Vagina (tissue), 2 donors: ENCODE data around the gene FRMPD4. TPM values are rescaled to one million over a fixed set of nuclear protein-coding genes. Genes with fewer than 3 reads are reported as not detected.
"Not testable (repeated sequence)": the region's sequence is repeated elsewhere in the genome, so short reads cannot be mapped to it uniquely, and the experiment has no call there.

ENCODE experiments used
- DNase-seq, 2 donors: peaks; one replicate each; pipeline ENCODE4 v3.0.0-alpha.2; 2017; ENCODE audit errors: extremely low spot score in 2 of 2
- H3K27ac ChIP-seq: fragments of 200-600 bp; sonication (generic); one replicate; pipeline ENCODE4 v1.5.1; 2019
- H3K27me3 ChIP-seq: fragments of 200-600 bp; sonication (generic); one replicate; pipeline ENCODE4 v1.5.1; 2019
- H3K36me3 ChIP-seq, 2 donors: fragments of 200-600 bp; sonication (generic); one replicate each; pipeline ENCODE4 v1.5.1; 2017 to 2019
- H3K4me1 ChIP-seq: fragments of 200-600 bp; sonication (generic); one replicate; pipeline ENCODE4 v1.5.1; 2019
- H3K4me3 ChIP-seq, 2 donors: fragments of 200-600 bp; sonication (generic); 1 replicate in 1 of 2; 2 replicates in 1 of 2; pipeline ENCODE4 v1.5.1; 2016 to 2019
- H3K9me3 ChIP-seq: fragments of 200-600 bp; sonication (generic); one replicate; pipeline ENCODE4 v1.5.1; 2019
- CTCF ChIP-seq, 3 experiments: fragments of 450-650 bp in 2 of 3; fragments of 200-600 bp in 1 of 3; sonication (generic) in 1 of 3; IDR thresholded peaks; one replicate each; pipeline ENCODE4 v1.5.1; 2017 to 2019; ENCODE audit warnings: antibody characterized with exemption in 3 of 3, mild to moderate bottlenecking in 2 of 3, moderate library complexity in 2 of 3
- POLR2A ChIP-seq, 2 donors: fragments of 450-650 bp; IDR thresholded peaks; one replicate each; pipeline ENCODE4 v1.6.1; 2017; ENCODE audit warnings: antibody characterized with exemption in 2 of 2, mild to moderate bottlenecking in 2 of 2, moderate library complexity in 2 of 2
- POLR2AphosphoS5 ChIP-seq, 2 donors: sonication (generic); formaldehyde crosslinking; IDR thresholded peaks; one replicate each; pipeline ENCODE4 v1.9.0; 2017; ENCODE audit warnings: antibody characterized with exemption in 2 of 2, mild to moderate bottlenecking in 2 of 2, low read depth in 1 of 2; ENCODE audit not compliant: insufficient read depth in 1 of 2
- intact Hi-C: fragments of 100-400 bp; cut with DNase I; formaldehyde crosslinking; loops from one replicate; pipeline ENCODE4 v1.15.1; 2023
- total RNA-seq: library from RNA; depleted of rRNA; stranded (reverse); fragments of >200 nt; gene quantifications from one replicate; pipeline ENCODE4 v1.2.3, GENCODE V29; 2016

Gene FRMPD4
- total RNA-seq, 1 donor from 2014 or later: not detected

GRCh38 chrX:12162420-12162819, 24.1 kb downstream of the FRMPD4 start:
- Histone ChIP-seq H3K36me3 (no peaks in the 10 kb centered on the region), H3K27me3 (no peaks in the 10 kb centered on the region), H3K9me3 (no peaks in the 10 kb centered on the region), H3K4me1 (no peaks in the 10 kb centered on the region), H3K27ac (no peak overlapping the region), H3K4me3 (no peak overlapping the region)
- no peak for DNase-seq
- TF ChIP-seq POLR2A (IDR thresholded peaks at IDR 0.05): no peak
- TF ChIP-seq POLR2AphosphoS5 (IDR thresholded peaks at IDR 0.05; ENCODE audit: insufficient read depth in 1 of 2, low read depth in 1 of 2): no peak
- intact Hi-C loops: no loop called here

- H3K9me3 ChIP-seq, H3K27me3 ChIP-seq, H3K36me3 ChIP-seq, H3K27ac ChIP-seq, DNase-seq, intact Hi-C loops, H3K4me3 ChIP-seq, H3K4me1 ChIP-seq: not testable (repeated sequence)
Observed at GRCh38 chrX:12164180-12164579, 25.9 kb downstream of the FRMPD4 start.

GRCh38 chrX:12170755-12171154, 32.5 kb downstream of the FRMPD4 start:
- Histone ChIP-seq H3K27ac (no peak overlapping the region), H3K4me3 (no peak overlapping the region), H3K4me1 (no peaks in the 10 kb centered on the region), H3K9me3 (no peaks in the 10 kb centered on the region), H3K36me3 (no peaks in the 10 kb centered on the region), H3K27me3 (no peaks in the 10 kb centered on the region)
- intact Hi-C loops: no loop called here
- TF ChIP-seq CTCF (IDR thresholded peaks at IDR 0.05): no peak
- no peak for TF ChIP-seq POLR2A (IDR thresholded peaks at IDR 0.05)
- no peak for TF ChIP-seq POLR2AphosphoS5 (IDR thresholded peaks at IDR 0.05; ENCODE audit: insufficient read depth in 1 of 2, low read depth in 1 of 2)
- no peak for DNase-seq

- H3K27me3 ChIP-seq: no peaks in the 10 kb centered on the region
- DNase-seq: no peak
- intact Hi-C loops: no loop called here
- no peaks in the 10 kb centered on the region for H3K9me3 ChIP-seq
- no peaks in the 10 kb centered on the region for H3K4me1 ChIP-seq
- no peak for TF ChIP-seq CTCF (IDR thresholded peaks at IDR 0.05)
- TF ChIP-seq POLR2A (IDR thresholded peaks at IDR 0.05): no peak
- TF ChIP-seq POLR2AphosphoS5 (IDR thresholded peaks at IDR 0.05; ENCODE audit: insufficient read depth in 1 of 2, low read depth in 1 of 2): no peak
- H3K36me3 ChIP-seq: no peaks in the 10 kb centered on the region
- no peak overlapping the region for H3K27ac ChIP-seq
- H3K4me3 ChIP-seq: no peak overlapping the region
Observed at GRCh38 chrX:12174358-12174757, 36.1 kb downstream of the FRMPD4 start.

- no peak for DNase-seq
- Histone ChIP-seq H3K4me1 (no peaks in the 10 kb centered on the region), H3K27ac (no peak overlapping the region), H3K4me3 (no peak overlapping the region), H3K27me3 (no peaks in the 10 kb centered on the region), H3K9me3 (no peaks in the 10 kb centered on the region), H3K36me3 (no peaks in the 10 kb centered on the region)
- intact Hi-C loops: no loop called here
- TF ChIP-seq POLR2AphosphoS5 (IDR thresholded peaks at IDR 0.05; ENCODE audit: insufficient read depth in 1 of 2, low read depth in 1 of 2) (no peak), CTCF (IDR thresholded peaks at IDR 0.05) (no peak), POLR2A (IDR thresholded peaks at IDR 0.05) (no peak)
Observed at GRCh38 chrX:12197030-12197429, 58.8 kb downstream of the FRMPD4 start.

GRCh38 chrX:12206413-12206812, 68.1 kb downstream of the FRMPD4 start:
- intact Hi-C loops: no loop called here

More at GRCh38 chrX:12206413-12206812, 68.1 kb downstream of the FRMPD4 start:
- Histone ChIP-seq H3K4me1 (no peaks in the 10 kb centered on the region), H3K4me3 (no peak overlapping the region), H3K36me3 (no peaks in the 10 kb centered on the region), H3K27me3 (no peaks in the 10 kb centered on the region), H3K9me3 (no peaks in the 10 kb centered on the region), H3K27ac (no peak overlapping the region)
- TF ChIP-seq POLR2A (IDR thresholded peaks at IDR 0.05): no peak
- TF ChIP-seq POLR2AphosphoS5 (IDR thresholded peaks at IDR 0.05; ENCODE audit: insufficient read depth in 1 of 2, low read depth in 1 of 2): no peak
- TF ChIP-seq CTCF (IDR thresholded peaks at IDR 0.05): no peak
- no peak for DNase-seq
